ENCODE measurements around the gene TRAF4. TPM values are rescaled to one million over a fixed set of nuclear protein-coding genes. Genes with fewer than 3 reads are reported as not detected.
"Not testable (repeated sequence)": the region's sequence is repeated elsewhere in the genome, so short reads cannot be mapped to it uniquely, and the experiment has no call there.

Gene TRAF4
- total RNA-seq, 1 donor from 2014 or later = 42.8 TPM

DNA sequence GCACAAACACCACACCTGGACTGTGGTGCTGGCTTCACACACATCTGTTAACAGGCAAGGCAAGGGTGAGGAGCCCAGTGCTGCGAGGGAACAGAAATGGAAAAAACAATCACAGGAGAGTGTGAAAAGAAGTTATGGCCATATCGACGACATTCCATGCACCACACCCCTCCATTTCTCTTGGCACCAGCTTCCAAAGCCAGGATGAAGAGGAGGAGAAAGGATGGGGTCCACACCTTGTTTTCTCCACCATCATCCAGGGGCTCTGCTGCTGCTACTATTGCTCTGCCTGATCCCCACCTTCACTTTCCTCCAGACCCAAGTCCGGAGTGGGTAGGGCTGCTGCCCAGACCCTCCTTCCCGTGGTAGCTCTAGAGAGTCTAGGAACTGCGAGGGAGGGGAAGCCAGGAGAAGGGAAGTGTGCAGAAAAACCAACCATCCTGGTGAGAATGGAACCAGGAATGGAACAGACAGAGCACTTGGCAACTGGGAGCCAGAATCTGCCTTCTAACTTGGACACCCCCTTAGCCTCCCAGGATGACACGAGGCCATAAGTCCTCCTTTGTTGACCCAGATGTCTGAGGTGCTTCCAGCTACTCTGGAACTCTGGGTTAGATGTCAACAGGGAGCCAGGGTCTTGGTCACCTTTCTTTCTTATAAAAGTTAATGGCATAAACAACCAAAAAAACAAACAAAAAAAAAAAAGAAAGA, 31.0 kb upstream of the TRAF4 start:
- DNase-seq (ENCODE audit: extremely low read depth, low read depth, low spot score) = no peak

DNA sequence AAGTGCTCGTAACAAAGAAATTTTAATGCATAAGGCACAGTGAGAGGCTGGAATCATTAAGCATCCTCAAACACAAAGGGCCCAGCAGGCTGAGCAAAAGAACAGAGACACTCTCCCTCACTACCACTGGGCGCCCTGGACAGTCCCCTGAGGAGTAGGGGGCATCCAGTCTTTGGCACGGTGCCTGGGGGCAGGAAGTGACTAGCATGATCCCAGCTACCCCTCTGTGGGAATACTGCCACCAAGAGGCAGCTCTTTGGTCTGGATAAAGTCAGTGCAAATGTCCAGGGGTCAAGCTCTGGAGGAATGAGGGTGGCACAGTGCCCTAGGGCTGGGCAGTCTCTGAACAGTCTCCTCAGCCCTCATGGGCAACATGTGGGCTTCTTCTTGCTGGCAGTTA, 29.5 kb upstream of the TRAF4 start:
- no peak for DNase-seq (ENCODE audit: extremely low read depth, low read depth, low spot score)

DNA sequence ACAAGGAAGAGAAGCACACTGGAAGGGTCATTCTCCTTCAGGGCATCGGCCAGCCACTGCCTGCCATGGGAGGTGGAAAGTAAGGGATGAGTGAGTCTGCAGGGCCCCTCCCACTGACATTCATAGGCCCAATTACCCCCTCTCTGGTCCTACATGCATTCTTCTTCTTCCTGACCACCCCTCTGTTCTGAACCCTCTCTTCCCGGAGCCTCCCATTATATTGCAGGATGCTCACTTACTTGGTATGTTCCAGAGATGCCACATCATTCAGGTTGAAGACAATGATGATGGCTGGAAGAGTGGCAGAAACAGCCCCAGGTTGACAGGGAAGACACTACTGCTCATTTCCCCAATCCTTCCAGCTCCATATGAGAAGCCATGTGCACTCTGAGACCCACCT, 28.6 kb upstream of the TRAF4 start:
- no peak for DNase-seq (ENCODE audit: extremely low read depth, low read depth, low spot score)

- DNase-seq (ENCODE audit: extremely low read depth, low read depth, low spot score) = no peak
These were observed 26.9 kb upstream of the TRAF4 start for GRCh38 chr17:28716740-28717577.

- DNase-seq (ENCODE audit: extremely low read depth, low read depth, low spot score) = no peak
These were observed 26.1 kb upstream of the TRAF4 start, which contains the start of gene RAB34 for GRCh38 chr17:28717578-28718332. RAB34 (minus strand) TSS chr17:28717868; CDS start chr17:28717266, 602 bp downstream.

DNA sequence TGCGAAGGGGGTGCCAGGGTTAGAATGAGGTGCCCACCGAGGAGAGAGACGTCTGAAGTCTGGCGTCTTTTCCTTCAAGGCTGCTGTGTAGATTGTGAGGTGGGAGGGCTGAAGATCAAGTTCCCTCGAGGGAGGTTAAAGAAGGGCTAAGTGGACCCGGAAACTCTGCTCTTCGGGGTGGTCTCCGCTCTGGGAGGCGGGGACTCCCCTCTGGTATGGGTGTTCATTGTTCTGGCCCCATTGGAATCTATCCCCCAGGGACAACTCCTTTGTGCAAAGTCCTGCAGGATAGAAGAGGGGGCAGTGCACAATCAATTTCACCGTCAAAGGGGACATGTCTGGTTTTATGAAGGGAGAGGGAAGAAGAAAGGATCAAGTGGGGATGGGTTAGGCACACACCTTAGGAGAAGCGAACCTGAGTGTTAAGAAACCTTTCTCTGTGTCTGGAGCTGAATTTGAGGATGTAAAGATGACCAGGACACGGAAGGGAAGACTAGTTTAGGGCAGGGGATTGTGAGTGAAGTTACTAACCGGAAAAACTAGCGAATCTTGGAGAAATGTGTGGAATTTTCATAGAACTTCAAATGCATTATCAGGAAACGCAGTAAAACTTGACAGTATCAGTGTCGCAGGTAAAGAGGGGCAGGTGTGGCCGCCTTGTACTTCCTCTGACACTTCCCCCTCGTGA, 25.3 kb upstream of the TRAF4 start:
- DNase-seq (ENCODE audit: extremely low read depth, low read depth, low spot score) = no peak

DNA sequence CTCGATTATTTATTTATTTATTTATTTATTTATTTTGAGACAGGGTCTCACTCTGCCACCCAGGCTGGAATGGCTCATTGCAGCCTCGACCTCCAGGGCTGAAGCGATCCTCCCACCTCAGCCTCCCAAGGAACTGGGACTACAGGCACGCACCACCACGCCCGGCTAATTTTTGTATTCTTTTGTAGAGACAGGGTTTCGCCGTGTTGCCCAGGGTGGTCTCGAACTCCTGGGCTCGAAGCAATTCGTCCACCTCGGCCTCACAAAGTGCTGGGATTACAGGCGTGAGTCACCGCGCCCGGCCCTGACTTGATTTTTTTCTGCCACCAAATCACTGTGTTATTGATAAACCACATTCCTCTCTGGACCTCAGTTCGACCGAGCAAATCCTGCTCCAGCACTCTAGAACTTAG, 24.8 kb upstream of the TRAF4 start:
- no peak for DNase-seq (ENCODE audit: extremely low read depth, low read depth, low spot score)

GRCh38 chr17:28720247-28720996, 23.4 kb upstream of the TRAF4 start:
- DNase-seq (ENCODE audit: extremely low read depth, low read depth, low spot score) = no peak

DNA sequence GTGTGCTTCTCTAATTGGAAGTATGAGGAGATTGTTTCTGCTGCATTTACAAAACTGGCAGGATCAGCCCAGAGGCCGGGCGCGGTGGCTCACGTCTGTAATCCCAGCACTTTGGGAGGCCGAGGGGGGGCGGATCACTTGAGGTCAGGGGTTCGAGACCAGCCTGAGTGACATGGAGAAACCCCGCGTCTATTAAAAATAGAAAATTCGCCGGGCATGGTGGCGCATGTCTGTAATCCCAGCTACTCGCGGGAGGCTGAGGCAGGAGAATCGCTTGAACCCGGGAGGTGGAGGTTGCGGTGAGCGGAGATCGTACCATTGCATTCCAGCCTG, 22.8 kb upstream of the TRAF4 start:
- DNase-seq (ENCODE audit: extremely low read depth, low read depth, low spot score) = not testable (repeated sequence)

GRCh38 chr17:28722417-28723158, 21.2 kb upstream of the TRAF4 start:
- no peak for DNase-seq (ENCODE audit: extremely low read depth, low read depth, low spot score)

GRCh38 chr17:28723159-28723835, 20.5 kb upstream of the TRAF4 start:
- DNase-seq (ENCODE audit: extremely low read depth, low read depth, low spot score) = no peak

DNA sequence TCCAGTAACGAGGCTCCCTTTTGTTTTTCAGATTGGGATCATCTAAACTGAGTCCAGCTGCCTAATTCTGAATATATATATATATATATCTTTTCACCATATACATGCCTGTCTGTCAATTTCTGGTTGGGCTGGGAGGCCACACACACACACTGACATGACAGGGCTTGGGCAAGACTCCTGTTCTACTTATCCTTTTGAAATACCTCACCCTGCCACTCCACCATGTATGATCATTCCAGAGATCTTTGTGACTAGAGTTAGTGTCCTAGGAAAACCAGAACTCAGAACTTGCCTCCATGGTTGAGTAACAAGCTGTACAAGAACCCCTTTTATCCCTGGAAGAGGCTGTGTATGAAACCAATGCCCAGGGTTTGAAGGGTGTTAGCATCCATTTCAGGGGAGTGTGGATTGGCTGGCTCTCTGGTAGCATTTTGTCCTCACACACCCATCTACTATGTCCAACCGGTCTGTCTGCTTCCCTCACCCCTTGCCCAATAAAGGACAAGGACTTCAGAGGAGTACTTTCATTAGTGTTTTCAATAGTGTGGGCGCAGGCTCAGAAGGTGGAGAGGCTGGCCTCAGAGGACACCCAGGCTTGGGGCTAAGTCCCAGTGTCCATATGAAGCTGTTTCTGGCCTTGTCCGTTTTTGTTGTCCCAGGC, 19.8 kb upstream of the TRAF4 start:
- not testable (repeated sequence) for DNase-seq (ENCODE audit: extremely low read depth, low read depth, low spot score)

- no peak for DNase-seq (ENCODE audit: extremely low read depth, low read depth, low spot score)
These were observed 19.2 kb upstream of the TRAF4 start for GRCh38 chr17:28724500-28725165.

DNA sequence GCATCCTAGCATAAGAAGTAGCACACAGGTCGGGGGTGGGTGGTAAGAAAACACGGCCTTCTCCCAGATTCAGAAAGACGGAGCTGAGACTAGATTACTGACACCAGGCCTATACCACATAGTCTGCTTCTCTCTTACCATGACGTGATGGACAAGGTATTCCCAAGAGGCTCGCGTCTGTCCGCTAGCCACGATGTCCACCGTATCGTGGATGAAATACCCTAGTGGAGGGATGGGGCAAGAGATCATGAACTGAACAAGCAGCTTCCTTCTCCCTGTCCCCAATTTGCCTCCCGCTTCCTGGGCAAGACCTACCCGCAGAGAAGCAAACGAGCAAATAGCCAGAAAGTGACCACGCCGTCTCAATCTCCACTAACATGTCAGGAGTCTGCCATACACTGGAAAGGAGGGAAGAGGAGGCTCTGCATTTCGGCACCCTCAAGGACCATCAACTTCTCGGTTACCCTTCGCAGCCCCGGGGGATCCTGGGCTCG, 18.6 kb upstream of the TRAF4 start:
- DNase-seq (ENCODE audit: extremely low read depth, low read depth, low spot score) = no peak

DNA sequence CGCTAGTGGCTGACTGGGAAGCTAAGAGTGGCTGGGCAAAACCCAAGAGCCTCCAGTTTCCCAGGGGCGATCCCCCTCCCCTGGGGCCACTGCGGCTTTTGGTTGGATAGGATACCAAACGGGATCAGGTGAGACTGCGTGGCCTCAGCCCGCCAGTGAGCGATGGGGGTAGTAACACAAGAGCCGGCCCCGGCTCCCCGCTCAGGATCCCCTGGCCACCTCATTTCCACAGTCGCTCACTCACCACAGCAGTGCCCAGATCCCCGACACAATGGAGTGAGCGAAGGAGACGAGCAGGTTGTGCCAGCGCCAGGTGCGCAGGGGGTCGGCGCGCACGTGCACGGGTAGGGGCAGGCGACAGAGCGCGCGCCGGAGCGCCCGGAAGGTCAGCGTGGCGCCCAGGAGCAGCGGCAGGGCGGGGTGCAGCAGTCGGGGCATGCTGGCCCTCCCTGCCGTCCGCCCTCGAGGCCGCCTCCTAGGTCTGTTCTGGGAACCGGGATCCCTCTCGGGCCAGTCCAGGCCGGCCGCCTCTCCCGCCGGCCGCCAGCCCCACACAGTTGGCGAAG, 18.1 kb upstream of the TRAF4 start:
- DNase-seq (ENCODE audit: extremely low read depth, low read depth, low spot score) = no peak

GRCh38 chr17:28726226-28726626, 17.6 kb upstream of the TRAF4 start, which contains the start of gene TLCD1:
TLCD1 (minus strand) TSS chr17:28726233; CDS start chr17:28726097, 136 bp downstream.
- no peak for DNase-seq (ENCODE audit: extremely low read depth, low read depth, low spot score)

Data from glomerular endothelial cell (primary cell).